HepG2 (cell line): ENCODE data around the gene C5AR2. TPM values are rescaled to one million over a fixed set of nuclear protein-coding genes. Genes with fewer than 3 reads are reported as not detected.

Source experiments
- ATAC-seq: fragments of 200-7000 bp; cut with Tn5 transposase; 3 replicates; pipeline ENCODE4 v1.9.1; 2020; ENCODE audit warnings: mild to moderate bottlenecking, moderate library complexity
- BruUV-seq: library from RNA; stranded (reverse); fragments of 400-500 nt; replicated peaks from 2 replicates; lab custom pipeline; 2021; lab: Mats Ljungman, UMichigan
- CTCF ChIA-PET: fragments of 300-600 bp; formaldehyde crosslinking; extraction: SDS; loops from one replicate; lab custom pipeline; 2021; ENCODE audit warnings: low total read pairs, inconsistent platforms, low intra/inter-chr PET ratio; lab: Yijun Ruan, JAX
- POLR2A ChIA-PET: fragments of 350-600 bp; sonication (Branson Sonifier 250); formaldehyde crosslinking; loops from one replicate; lab custom pipeline; 2020; ENCODE audit warnings: antibody characterized with exemption, inconsistent platforms; lab: Yijun Ruan, JAX
- DNase-seq: peaks from one replicate; pipeline ENCODE4 v3.0.0-alpha.2; 2015; ENCODE audit warnings: low spot score
- FAIRE-seq: peaks from 3 replicates; lab custom pipeline; 2011; peaks lifted over from hg19 to GRCh38; lab: Jason Lieb, UNC
- H2AFZ ChIP-seq: one replicate; pipeline ENCODE4 v1.6.1; 2011; ENCODE audit warnings: low read length, inconsistent platforms
- H3K27ac ChIP-seq: fragments of 300-600 bp; 3 replicates; pipeline ENCODE4 v1.8.0; 2011; ENCODE audit warnings: mixed run types, mild to moderate bottlenecking, mixed read lengths, low read length, inconsistent platforms; ENCODE audit not compliant: insufficient read depth; ENCODE audit errors: extremely low read length
- H3K27me3 ChIP-seq, 2 experiments: fragments of 200-600 bp in 1 of 2; 2 replicates in 1 of 2; 3 replicates in 1 of 2; pipeline versions ENCODE4 v1.6.0 to v1.8.0; 2011; ENCODE audit warnings: low read length in 2 of 2, mild to moderate bottlenecking in 2 of 2, moderate library complexity in 2 of 2, inconsistent platforms in 1 of 2; ENCODE audit not compliant: insufficient read depth in 2 of 2, control insufficient read depth in 1 of 2
- H3K36me3 ChIP-seq, 2 experiments: fragments of 200-600 bp in 1 of 2; replicated peaks in 1 of 2; 2 replicates in 1 of 2; 3 replicates in 1 of 2; pipeline versions ENCODE4 v1.5.1 to v1.8.0; 2011; ENCODE audit warnings: low read length in 2 of 2, inconsistent platforms in 1 of 2; ENCODE audit not compliant: insufficient read depth in 2 of 2, control insufficient read depth in 1 of 2
- H3K4me1 ChIP-seq: 2 replicates; pipeline ENCODE4 v1.5.1; 2012; ENCODE audit warnings: low read length, inconsistent platforms; ENCODE audit not compliant: insufficient read depth
- H3K4me2 ChIP-seq: 2 replicates; pipeline ENCODE4 v1.6.0; 2011; ENCODE audit warnings: low read depth, low read length, inconsistent platforms
- H3K4me3 ChIP-seq, 3 experiments: fragments of 200-600 bp in 1 of 3; sonication (generic), shearing (Covaris generic) in 1 of 3; replicated peaks in 1 of 3; 2 replicates each; pipeline ENCODE4 v1.5.1; 2011 to 2016; ENCODE audit warnings: low read length in 3 of 3, inconsistent platforms in 2 of 3, low read depth in 2 of 3, mild to moderate bottlenecking in 2 of 3, control low read depth in 1 of 3, mixed read lengths in 1 of 3; ENCODE audit not compliant: insufficient read depth in 1 of 3
- H3K79me2 ChIP-seq: one replicate; pipeline ENCODE4 v1.6.1; 2011; ENCODE audit warnings: low read length, inconsistent platforms; ENCODE audit not compliant: insufficient read depth
- H3K9ac ChIP-seq: 2 replicates; pipeline ENCODE4 v1.6.0; 2011; ENCODE audit warnings: mild to moderate bottlenecking, low read depth, low read length, inconsistent platforms; ENCODE audit not compliant: insufficient read depth
- H3K9me3 ChIP-seq: 2 replicates; pipeline ENCODE4 v1.5.1; 2012; ENCODE audit warnings: mild to moderate bottlenecking, low read length
- H4K20me1 ChIP-seq: 2 replicates; pipeline ENCODE4 v1.6.0; 2011; ENCODE audit warnings: inconsistent platforms, mild to moderate bottlenecking, low read length, moderate library complexity; ENCODE audit not compliant: insufficient read depth
- FOXK2 ChIP-seq: fragments of 450-650 bp; IDR thresholded peaks from 2 replicates; pipeline ENCODE4 v1.6.1; 2016
- HNRNPL ChIP-seq: fragments of 200-400 bp; formaldehyde crosslinking; IDR thresholded peaks from 2 replicates; pipeline ENCODE4 v1.6.1; 2017; ENCODE audit warnings: mild to moderate bottlenecking, low read depth, low read length
- HNRNPLL ChIP-seq: fragments of 200-400 bp; formaldehyde crosslinking; IDR thresholded peaks from 2 replicates; pipeline ENCODE4 v1.6.1; 2017; ENCODE audit warnings: mild to moderate bottlenecking, low read depth, low read length; ENCODE audit not compliant: poor library complexity, severe bottlenecking
- JUNB ChIP-seq: sonication (generic); formaldehyde crosslinking; IDR thresholded peaks from 2 replicates; pipeline ENCODE4 v1.8.0; 2022; ENCODE audit warnings: missing genetic modification reagents, mild to moderate bottlenecking, borderline replicate concordance
- KDM5A ChIP-seq: fragments of 200-600 bp; sonication (generic); IDR thresholded peaks from 2 replicates; pipeline ENCODE4 v1.7.0; 2018; ENCODE audit warnings: antibody characterized with exemption, mild to moderate bottlenecking, low read length, borderline replicate concordance
- MIER2 ChIP-seq: IDR thresholded peaks from 2 replicates; pipeline ENCODE4 v1.6.1; 2016; ENCODE audit warnings: missing biosample characterization, missing genetic modification reagents
- ZNF20 ChIP-seq: sonication (generic); formaldehyde crosslinking; IDR thresholded peaks from 2 replicates; pipeline ENCODE4 v1.4.0; 2020; ENCODE audit warnings: mild to moderate bottlenecking, moderate library complexity, missing genetic modification reagents
- ZSCAN30 ChIP-seq: sonication (generic); formaldehyde crosslinking; IDR thresholded peaks from 2 replicates; pipeline ENCODE4 v1.5.0; 2020; ENCODE audit warnings: mild to moderate bottlenecking, missing genetic modification reagents
- WGBS: methylation state at CpG from one replicate; pipeline ENCODE4 v1.1.6; 2017; ENCODE audit warnings: low lambda C conversion rate; 5-methylcytosine and 5-hydroxymethylcytosine counted together
- in situ Hi-C: cut with HindIII; loops from 2 replicates; pipeline ENCODE4 v1.10.0; 2017; ENCODE audit warnings: low pct_unique_long_range_greater_than_20kb; ENCODE audit not compliant: extremely low pct_ligation_motif_present
- intact Hi-C: fragments of 100-400 bp; cut with micrococcal nuclease; formaldehyde crosslinking; loops from one replicate; pipeline ENCODE4 v1.10.0; 2022; ENCODE audit not compliant: unreplicated experiment
- polyA plus RNA-seq, 8 experiments: library from polyadenylated mRNA; depleted of rRNA in 3 of 8; stranded (reverse) in 7 of 8; unstranded in 1 of 8; fragments of >200 nt; fragmentation: Illumina TruSeq in 4 of 8; extraction: Trizol in 4 of 8; gene quantifications; 2 replicates each; pipeline versions ENCODE4 v1.2.1 to v1.2.3, GENCODE V29; 2011 to 2016; ENCODE audit warnings: low read depth in 4 of 8, missing spikeins in 1 of 8, mixed read lengths in 1 of 8; ENCODE audit not compliant: insufficient read depth in 1 of 8
- total RNA-seq, 5 experiments: library from RNA; depleted of rRNA; stranded (reverse); fragments of >200 nt; fragmentation: Illumina TruSeq; extraction: Trizol; gene quantifications; 2 replicates each; pipeline ENCODE4 v1.2.3, GENCODE V29; 2016; ENCODE audit warnings: low read depth in 1 of 5
- TF ChIP-seq, protein P1 (sequence below): sonication (generic); formaldehyde crosslinking; IDR thresholded peaks from 2 replicates; pipeline ENCODE4 v1.5.0; 2020; ENCODE audit warnings: mild to moderate bottlenecking, missing genetic modification reagents, moderate library complexity

Gene C5AR2
- total and polyA plus RNA-seq, 2 of the 13 experiments (the other 11 are each of a cell fraction or from before 2014, with no cell fraction given) = 0.09 to 0.24 TPM

GRCh38 chr19:47377208-47377701, 45.3 kb downstream of the C5AR2 start:
- whole genome bisulfite sequencing = 99% methylated on average over 10 of the region's 16 CpGs
- no peaks in the 10 kb centered on the region for H3K27me3 ChIP-seq
- no peak for TF ChIP-seq HNRNPLL
- TF ChIP-seq MIER2 (CRISPR knock-in tag) = no peak
- TF ChIP-seq ZNF20 (CRISPR knock-in tag) = no peak
- no peak for TF ChIP-seq FOXK2
- TF ChIP-seq HNRNPL = 0 out of 2 replicates have a peak, but pooled peaks have one; percentile 37
- no peak for TF ChIP-seq ZSCAN30 (CRISPR knock-in tag)
- no peak for TF ChIP-seq KDM5A
- peak; percentile 15; the same call in 2 of the 3 replicates for ATAC-seq
- H2AFZ ChIP-seq = no peak overlapping the region
- no peak overlapping the region for H3K27ac ChIP-seq
- 0 out of 2 replicates have a peak, but pooled peaks cover 3% of the 10 kb centered on the region for H4K20me1 ChIP-seq
- in situ Hi-C loops = no loop called here
- ChIA-PET CTCF (no interaction called here), POLR2A (no interaction called here)
- H3K9me3 ChIP-seq = no peaks in the 10 kb centered on the region
- H3K4me3 ChIP-seq = no peak overlapping the region
- no peaks in the 10 kb centered on the region for H3K4me1 ChIP-seq
- H3K4me2 ChIP-seq = no peak overlapping the region
- no TSS peak for BruUV-seq
- intact Hi-C loops = no loop called here
- no peak for FAIRE-seq
- no peaks in the 10 kb centered on the region for H3K79me2 ChIP-seq
- H3K9ac ChIP-seq = no peak overlapping the region
- H3K36me3 ChIP-seq = peaks cover 52 to 78% of the 10 kb centered on the region in 2 experiments
- no peak for DNase-seq

DNA sequence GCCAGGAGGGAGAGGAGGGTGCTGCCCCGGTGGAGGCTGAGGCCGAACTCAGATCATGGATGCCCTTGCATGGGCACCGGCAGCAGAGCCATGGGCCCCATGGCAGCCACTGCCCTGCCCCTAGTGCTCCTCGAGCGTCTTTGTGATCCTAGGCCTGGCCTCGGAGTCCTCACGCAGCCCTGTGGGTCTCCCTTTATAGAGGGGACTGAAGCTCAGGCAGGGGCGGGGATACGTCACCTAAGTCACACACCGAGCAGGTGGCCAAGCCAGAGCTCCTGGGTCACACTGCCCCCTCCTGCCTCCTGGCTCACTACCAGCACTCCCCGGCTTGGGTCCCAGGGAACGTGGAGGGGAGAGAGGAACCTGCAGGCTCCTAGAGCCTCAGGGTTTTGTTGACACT, 45.8 kb downstream of the C5AR2 start:
- in situ Hi-C loops (no loop called here), intact Hi-C loops (no loop called here)
- H3K36me3 ChIP-seq = peaks cover 49 to 73% of the 10 kb centered on the region in 2 experiments
- no peak overlapping the region for H3K27ac ChIP-seq
- DNase-seq = no peak
- no peak for ATAC-seq
- 0 out of 2 replicates have a peak, but pooled peaks cover 3% of the 10 kb centered on the region for H4K20me1 ChIP-seq
- no peak overlapping the region for H2AFZ ChIP-seq
- no peaks in the 10 kb centered on the region for H3K9me3 ChIP-seq
- no peak for TF ChIP-seq JUNB
- TF ChIP-seq, protein P1, sequence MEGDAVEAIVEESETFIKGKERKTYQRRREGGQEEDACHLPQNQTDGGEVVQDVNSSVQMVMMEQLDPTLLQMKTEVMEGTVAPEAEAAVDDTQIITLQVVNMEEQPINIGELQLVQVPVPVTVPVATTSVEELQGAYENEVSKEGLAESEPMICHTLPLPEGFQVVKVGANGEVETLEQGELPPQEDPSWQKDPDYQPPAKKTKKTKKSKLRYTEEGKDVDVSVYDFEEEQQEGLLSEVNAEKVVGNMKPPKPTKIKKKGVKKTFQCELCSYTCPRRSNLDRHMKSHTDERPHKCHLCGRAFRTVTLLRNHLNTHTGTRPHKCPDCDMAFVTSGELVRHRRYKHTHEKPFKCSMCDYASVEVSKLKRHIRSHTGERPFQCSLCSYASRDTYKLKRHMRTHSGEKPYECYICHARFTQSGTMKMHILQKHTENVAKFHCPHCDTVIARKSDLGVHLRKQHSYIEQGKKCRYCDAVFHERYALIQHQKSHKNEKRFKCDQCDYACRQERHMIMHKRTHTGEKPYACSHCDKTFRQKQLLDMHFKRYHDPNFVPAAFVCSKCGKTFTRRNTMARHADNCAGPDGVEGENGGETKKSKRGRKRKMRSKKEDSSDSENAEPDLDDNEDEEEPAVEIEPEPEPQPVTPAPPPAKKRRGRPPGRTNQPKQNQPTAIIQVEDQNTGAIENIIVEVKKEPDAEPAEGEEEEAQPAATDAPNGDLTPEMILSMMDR (CRISPR knock-in tag) = 0 out of 2 replicates have a peak, but pooled peaks have one; percentile 3
- CTCF ChIA-PET = no interaction called here
- no peak overlapping the region for H3K4me2 ChIP-seq
- 96% methylated on average over 7 of the region's 12 CpGs for WGBS
- H3K79me2 ChIP-seq = no peaks in the 10 kb centered on the region
- FAIRE-seq = no peak
- POLR2A ChIA-PET = no interaction called here
- no TSS peak for BruUV-seq
- H3K27me3 ChIP-seq = no peaks in the 10 kb centered on the region
- no peak overlapping the region for H3K4me3 ChIP-seq
- no peak overlapping the region for H3K9ac ChIP-seq
- H3K4me1 ChIP-seq = no peaks in the 10 kb centered on the region
